Esophagus muscularis mucosa (tissue), 3 donors: ENCODE results near the gene KPTN.

Source experiments
- CTCF ChIP-seq, 3 experiments: fragments of 200-600 bp in 2 of 3; fragments of 450-650 bp in 1 of 3; sonication (generic) in 2 of 3; IDR thresholded peaks; one replicate each; pipeline ENCODE4 v1.5.1; 2017 to 2019; ENCODE audit warnings: antibody characterized with exemption in 3 of 3, mild to moderate bottlenecking in 2 of 3, moderate library complexity in 1 of 3
- POLR2A ChIP-seq: fragments of 450-650 bp; IDR thresholded peaks from one replicate; pipeline ENCODE4 v1.6.1; 2017; ENCODE audit warnings: antibody characterized with exemption, moderate library complexity, mild to moderate bottlenecking, low read depth

GRCh38 chr19:47467914-47468313 is 16.1 kb downstream of the KPTN start:
- no peak for TF ChIP-seq CTCF (IDR thresholded peaks at IDR 0.05)
- TF ChIP-seq POLR2A: no peak
